WTC11 (cell line): ENCODE data around the gene CCBE1.

ENCODE experiments used
- ARID4B ChIP-seq: sonication (generic); formaldehyde crosslinking; IDR thresholded peaks from 2 replicates; pipeline ENCODE4 v1.8.0; 2023; ENCODE audit warnings: missing genetic modification reagents, mild to moderate bottlenecking, borderline replicate concordance
- CTCF ChIP-seq: fragments of 200-600 bp; IDR thresholded peaks from 2 replicates; pipeline ENCODE4 v1.8.0; 2022; ENCODE audit warnings: antibody characterized with exemption
- E2F4 ChIP-seq: sonication (generic); formaldehyde crosslinking; IDR thresholded peaks from 2 replicates; pipeline ENCODE4 v1.8.1; 2022; ENCODE audit warnings: low read depth, mild to moderate bottlenecking, moderate library complexity, missing genetic modification reagents, borderline replicate concordance
- ETV6 ChIP-seq: sonication (generic); formaldehyde crosslinking; IDR thresholded peaks from 2 replicates; pipeline ENCODE4 v1.8.1; 2022; ENCODE audit warnings: mild to moderate bottlenecking, missing genetic modification reagents
- GTF2I ChIP-seq: fragments of 250-450 bp; sonication (Bioruptor Pico); conservative IDR thresholded peaks from 2 replicates; pipeline ENCODE4 v1.4.0; 2021; ENCODE audit warnings: mild to moderate bottlenecking
- HMGXB4 ChIP-seq: sonication (generic); formaldehyde crosslinking; IDR thresholded peaks from 2 replicates; pipeline ENCODE4 v1.8.1; 2023; ENCODE audit warnings: mild to moderate bottlenecking, moderate library complexity, missing genetic modification reagents
- IRF1 ChIP-seq: sonication (generic); formaldehyde crosslinking; IDR thresholded peaks from 2 replicates; pipeline ENCODE4 v1.8.0; 2023; ENCODE audit warnings: missing genetic modification reagents
- NR2C2 ChIP-seq: sonication (generic); formaldehyde crosslinking; IDR thresholded peaks from 2 replicates; pipeline ENCODE4 v1.8.0; 2022; ENCODE audit warnings: mild to moderate bottlenecking, missing genetic modification reagents
- RELA ChIP-seq: sonication (generic); formaldehyde crosslinking; IDR thresholded peaks from 2 replicates; pipeline ENCODE4 v1.8.1; 2022; ENCODE audit warnings: missing genetic modification reagents, mild to moderate bottlenecking, borderline replicate concordance
- SMAD3 ChIP-seq: sonication (generic); formaldehyde crosslinking; IDR thresholded peaks from 2 replicates; pipeline ENCODE4 v1.8.0; 2022; ENCODE audit warnings: missing genetic modification reagents, mild to moderate bottlenecking, borderline replicate concordance
- TEAD4 ChIP-seq: sonication (generic); formaldehyde crosslinking; IDR thresholded peaks from 2 replicates; pipeline ENCODE4 v1.8.0; 2022; ENCODE audit warnings: mild to moderate bottlenecking, missing genetic modification reagents

GRCh38 chr18:59684777-59685176 is 12.4 kb downstream of the CCBE1 start:
- TF ChIP-seq IRF1 (CRISPR knock-in tag) (no peak), NR2C2 (no peak), ETV6 (no peak), TEAD4 (CRISPR knock-in tag) (no peak), ARID4B (CRISPR knock-in tag) (no peak), CTCF (no peak), E2F4 (no peak), RELA (CRISPR knock-in tag) (no peak), GTF2I (no peak), SMAD3 (CRISPR knock-in tag) (no peak), HMGXB4 (CRISPR knock-in tag) (no peak)
